Measurements from ENCODE around the gene LCNL1. TPM values are rescaled to one million over a fixed set of nuclear protein-coding genes. Genes with fewer than 3 reads are reported as not detected.

The LCNL1 gene
- total RNA-seq, 1 experiment from 2014 or later = 0.82 TPM

GRCh38 chr9:136957461-136957860 lies 25.3 kb upstream of the LCNL1 start:
- CTCF ChIA-PET = no interaction called here
- TF ChIP-seq POLR2AphosphoS5 (IDR thresholded peaks at IDR 0.05; ENCODE audit: low read depth, low read length) (no peak), TCF7L2 (IDR thresholded peaks at IDR 0.05; ENCODE audit: low read depth, low read length) (no peak), REST (IDR thresholded peaks at IDR 0.05; ENCODE audit: insufficient read depth in 1 of 2, low read depth in 2 of 2, low read length in 1 of 2) (no peak), CTCF (IDR thresholded peaks at IDR 0.05) (no peak), SIN3A (IDR thresholded peaks at IDR 0.05; ENCODE audit: borderline replicate concordance, insufficient read depth, low read depth, low read length) (no peak)
- no peaks in the 10 kb centered on the region for H3K27me3 ChIP-seq (ENCODE audit: control insufficient read depth, insufficient read depth, low read length)
- DNase-seq (ENCODE audit: low read depth, low spot score) (no peak), ATAC-seq (no peak)
- intact Hi-C loops (cut with micrococcal nuclease; ENCODE audit: unreplicated experiment) (no loop called here), in situ Hi-C loops (cut with HindIII; ENCODE audit: low pct_unique_long_range_greater_than_20kb, low sequenced_read_pairs) (no loop called here)
- POLR2A ChIA-PET = no interaction called here
- no peaks in the 10 kb centered on the region for H3K9me3 ChIP-seq (ENCODE audit: control insufficient read depth, insufficient read depth, low read depth, low read length)
- H3K27ac ChIP-seq (ENCODE audit: low read length) = no peak overlapping the region
- BruUV-seq (replicated peaks) = no TSS peak
- no peaks in the 10 kb centered on the region for H3K36me3 ChIP-seq (ENCODE audit: control insufficient read depth, insufficient read depth, low read length)
- H3K4me3 ChIP-seq (ENCODE audit: low read depth in 2 of 2, low read length in 2 of 2) = no peak overlapping the region
- no peaks in the 10 kb centered on the region for H3K4me1 ChIP-seq (ENCODE audit: control insufficient read depth, insufficient read depth, low read length)

- in situ Hi-C loops (cut with HindIII; ENCODE audit: low pct_unique_long_range_greater_than_20kb, low sequenced_read_pairs) = no loop called here
- H3K27ac ChIP-seq (ENCODE audit: low read length) = no peak overlapping the region
- H3K36me3 ChIP-seq (ENCODE audit: control insufficient read depth, insufficient read depth, low read length) = no peaks in the 10 kb centered on the region
- H3K27me3 ChIP-seq (ENCODE audit: control insufficient read depth, insufficient read depth, low read length) = no peaks in the 10 kb centered on the region
- POLR2A ChIA-PET = no interaction called here
- H3K9me3 ChIP-seq (ENCODE audit: control insufficient read depth, insufficient read depth, low read depth, low read length) = no peaks in the 10 kb centered on the region
- CTCF ChIA-PET = no interaction called here
- H3K4me1 ChIP-seq (ENCODE audit: control insufficient read depth, insufficient read depth, low read length) = no peaks in the 10 kb centered on the region
- TF ChIP-seq CTCF (IDR thresholded peaks at IDR 0.05) (no peak), POLR2AphosphoS5 (IDR thresholded peaks at IDR 0.05; ENCODE audit: low read depth, low read length) (no peak), TCF7L2 (IDR thresholded peaks at IDR 0.05; ENCODE audit: low read depth, low read length) (no peak), SIN3A (IDR thresholded peaks at IDR 0.05; ENCODE audit: borderline replicate concordance, insufficient read depth, low read depth, low read length) (no peak)
- BruUV-seq (replicated peaks) = no TSS peak
- intact Hi-C loops (cut with micrococcal nuclease; ENCODE audit: unreplicated experiment) = no loop called here
- ATAC-seq = no peak
- no peak for DNase-seq (ENCODE audit: low read depth, low spot score)
- H3K4me3 ChIP-seq (ENCODE audit: low read depth in 2 of 2, low read length in 2 of 2) = no peak overlapping the region
These were observed 24.9 kb upstream of the LCNL1 start for GRCh38 chr9:136957901-136958300.

Data from Panc1 (cell line).